ENCODE data around the gene OBSL1.

GRCh38 chr2:219615036-219615435, 43.7 kb upstream of the OBSL1 start:
- TF ChIP-seq POLR2A (IDR thresholded peaks at IDR 0.05) = no peak
- no peak for TF ChIP-seq CTCF (IDR thresholded peaks at IDR 0.05)

All from tibial nerve (tissue), 3 donors.